Ecto neural progenitor cell (in vitro differentiated cells): ENCODE data around the gene EPN2.
"Not testable (repeated sequence)": the region's sequence is repeated elsewhere in the genome, so short reads cannot be mapped to it uniquely, and the experiment has no call there.

Source experiments
- DNase-seq: peaks from one replicate; pipeline ENCODE4 v3.0.0-alpha.2; 2018; ENCODE audit warnings: low spot score

The EPN2 gene

GRCh38 chr17:19268611-19269010 is 31.4 kb downstream of the EPN2 start:
- DNase-seq = no peak

- DNase-seq = no peak
These were observed 31.9 kb downstream of the EPN2 start for GRCh38 chr17:19269106-19269505.

- no peak for DNase-seq
These were observed 32.5 kb downstream of the EPN2 start for GRCh38 chr17:19269641-19270040.

GRCh38 chr17:19270347-19270703 is 33.2 kb downstream of the EPN2 start:
- no peak for DNase-seq

- DNase-seq = no peak
These were observed 33.8 kb downstream of the EPN2 start for GRCh38 chr17:19270704-19271611.

GRCh38 chr17:19271780-19272357 is 34.7 kb downstream of the EPN2 start:
- DNase-seq = no peak

- no peak for DNase-seq
These were observed 36.6 kb downstream of the EPN2 start for GRCh38 chr17:19273731-19274130.

GRCh38 chr17:19274893-19275292 is 37.7 kb downstream of the EPN2 start:
- DNase-seq = no peak

- no peak for DNase-seq
These were observed 38.4 kb downstream of the EPN2 start for GRCh38 chr17:19275457-19276127.

- DNase-seq = not testable (repeated sequence)
These were observed 41.1 kb downstream of the EPN2 start for GRCh38 chr17:19278284-19278683.

- DNase-seq = no peak
These were observed 41.6 kb downstream of the EPN2 start for GRCh38 chr17:19278729-19279128.

GRCh38 chr17:19281161-19281560 is 44.0 kb downstream of the EPN2 start:
- DNase-seq = no peak

- DNase-seq = no peak
These were observed 47.1 kb downstream of the EPN2 start for GRCh38 chr17:19284005-19284959.

GRCh38 chr17:19285213-19285900 is 48.2 kb downstream of the EPN2 start:
- no peak for DNase-seq

GRCh38 chr17:19286751-19287341 is 49.7 kb downstream of the EPN2 start:
- DNase-seq = no peak

- DNase-seq = no peak
These were observed 50.5 kb downstream of the EPN2 start for GRCh38 chr17:19287651-19288050.

- DNase-seq = peak; percentile 63
These were observed 51.3 kb downstream of the EPN2 start for GRCh38 chr17:19288453-19288852.

- DNase-seq = no peak
These were observed 53.0 kb downstream of the EPN2 start for GRCh38 chr17:19290066-19290705.

- DNase-seq = no peak
These were observed 54.6 kb downstream of the EPN2 start for GRCh38 chr17:19291646-19292376.

- no peak for DNase-seq
These were observed 55.2 kb downstream of the EPN2 start for GRCh38 chr17:19292377-19292711.
